Measurements from ENCODE around the gene MGAT4B.

The MGAT4B gene

DNA sequence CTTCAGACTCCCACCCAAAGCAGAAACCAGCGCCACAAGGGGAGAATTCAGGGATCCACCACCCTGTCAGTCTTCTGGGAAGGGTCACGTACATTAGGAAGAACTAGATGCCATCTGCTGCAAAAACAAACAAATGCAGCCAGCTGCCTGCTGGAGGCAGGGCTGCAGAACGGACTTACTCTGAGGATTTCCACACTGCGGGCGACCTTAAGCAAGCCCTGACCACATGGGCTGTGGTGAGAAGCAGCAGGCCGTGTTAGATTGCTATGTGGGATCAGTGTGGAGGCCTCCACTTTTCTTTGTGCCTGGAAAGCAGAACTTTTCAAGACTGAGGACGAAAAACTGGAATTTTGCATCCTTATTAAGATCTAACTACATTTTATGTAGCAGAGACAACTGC lies 26.3 kb downstream of the MGAT4B start:
- H3K9me3 ChIP-seq (ENCODE audit: control extremely low read depth in 1 of 5, control insufficient read depth in 4 of 5, insufficient read depth in 2 of 5, low read depth in 1 of 5, low read length in 4 of 5) = no peaks in the 10 kb centered on the region
- no peaks in the 10 kb centered on the region for H3K27me3 ChIP-seq (replicated peaks in 2 of 5; ENCODE audit: control insufficient read depth in 4 of 5, insufficient read depth in 5 of 5, low read length in 4 of 5)
- H3K4me1 ChIP-seq (ENCODE audit: control extremely low read depth in 1 of 4, control insufficient read depth in 4 of 4, insufficient read depth in 4 of 4, low read length in 3 of 4) = peaks cover 0 to 33% (median 10%) of the 10 kb centered on the region in 4 experiments
- peaks cover 6 to 46% (median 28%) of the 10 kb centered on the region in 4 experiments for H3K36me3 ChIP-seq (ENCODE audit: control insufficient read depth in 4 of 4, insufficient read depth in 4 of 4, low read length in 3 of 4)
- no peak overlapping the region for H3K27ac ChIP-seq (ENCODE audit: insufficient read depth in 1 of 2, low read depth in 1 of 2, low read length in 2 of 2, poor library complexity in 1 of 2, severe bottlenecking in 2 of 2)
- no peak overlapping the region for H3K4me3 ChIP-seq (ENCODE audit: control insufficient read depth in 1 of 7, extremely low read depth in 1 of 7, insufficient read depth in 4 of 7, low read depth in 2 of 7, low read length in 6 of 7)
- DNase-seq = no peak
- ChIA-PET POLR2A (interaction anchor here (1.2 kb wide), 1 partner anchor 16 kb away, joined by 3 read pairs; no protein-coding TSS in a partner anchor), CTCF (interaction anchor here (1.3 to 11.8 kb wide), 3 partner anchors 12 to 134 kb away, joined by 3 to 139 read pairs (median 37); partner anchors contain the start of gene LTC4S)
- whole genome bisulfite sequencing (ENCODE audit: insufficient coverage) = 96% methylated on average over 6 of the region's 7 CpGs

DNA sequence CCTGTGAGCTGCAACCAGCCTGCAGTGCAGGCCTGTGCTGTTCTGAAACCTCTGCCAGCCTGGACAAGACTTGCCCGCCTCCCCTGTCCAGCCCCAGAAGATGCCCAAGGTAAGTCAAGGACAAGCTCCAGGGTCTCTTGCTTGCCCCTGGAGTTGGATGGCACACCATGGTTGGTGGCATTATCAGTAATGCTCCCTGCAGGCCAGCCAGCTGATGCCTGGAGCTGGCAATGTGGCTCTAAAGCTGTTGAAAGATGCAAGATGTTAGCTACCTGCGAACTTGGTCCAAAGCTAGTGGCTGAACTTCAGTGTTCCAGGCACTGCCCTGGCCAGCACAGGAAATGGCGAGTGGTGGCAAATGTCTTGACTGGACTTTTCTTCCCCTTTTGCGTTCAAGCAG lies 26.8 kb downstream of the MGAT4B start:
- CTCF ChIA-PET = interaction anchor here (1.3 to 11.8 kb wide), 3 partner anchors 13 to 134 kb away, joined by 3 to 139 read pairs (median 37); partner anchors contain the start of gene LTC4S
- no peak for DNase-seq
- no peak overlapping the region for H3K27ac ChIP-seq (ENCODE audit: insufficient read depth in 1 of 2, low read depth in 1 of 2, low read length in 2 of 2, poor library complexity in 1 of 2, severe bottlenecking in 2 of 2)
- peaks cover 0 to 33% (median 10%) of the 10 kb centered on the region in 4 experiments for H3K4me1 ChIP-seq (ENCODE audit: control extremely low read depth in 1 of 4, control insufficient read depth in 4 of 4, insufficient read depth in 4 of 4, low read length in 3 of 4)
- no peaks in the 10 kb centered on the region for H3K27me3 ChIP-seq (replicated peaks in 2 of 5; ENCODE audit: control insufficient read depth in 4 of 5, insufficient read depth in 5 of 5, low read length in 4 of 5)
- peaks cover 6 to 52% (median 32%) of the 10 kb centered on the region in 4 experiments for H3K36me3 ChIP-seq (ENCODE audit: control insufficient read depth in 4 of 4, insufficient read depth in 4 of 4, low read length in 3 of 4)
- 96% methylated on average over 4 of the region's 4 CpGs for WGBS (ENCODE audit: insufficient coverage)
- no peaks in the 10 kb centered on the region for H3K9me3 ChIP-seq (ENCODE audit: control extremely low read depth in 1 of 5, control insufficient read depth in 4 of 5, insufficient read depth in 2 of 5, low read depth in 1 of 5, low read length in 4 of 5)
- H3K4me3 ChIP-seq (ENCODE audit: control insufficient read depth in 1 of 7, extremely low read depth in 1 of 7, insufficient read depth in 4 of 7, low read depth in 2 of 7, low read length in 6 of 7) = no peak overlapping the region
- POLR2A ChIA-PET = no interaction called here

- ChIA-PET POLR2A (no interaction called here), CTCF (interaction anchor here (3.0 to 11.8 kb wide), 2 partner anchors 10 to 13 kb away, joined by 10 to 139 read pairs; no protein-coding TSS in a partner anchor)
- H3K36me3 ChIP-seq (ENCODE audit: control insufficient read depth in 4 of 4, insufficient read depth in 4 of 4, low read length in 3 of 4) = peaks cover 6 to 64% (median 42%) of the 10 kb centered on the region in 4 experiments
- H3K4me1 ChIP-seq (ENCODE audit: control extremely low read depth in 1 of 4, control insufficient read depth in 4 of 4, insufficient read depth in 4 of 4, low read length in 3 of 4) = peaks cover 0 to 33% (median 10%) of the 10 kb centered on the region in 4 experiments
- no peaks in the 10 kb centered on the region for H3K9me3 ChIP-seq (ENCODE audit: control extremely low read depth in 1 of 5, control insufficient read depth in 4 of 5, insufficient read depth in 2 of 5, low read depth in 1 of 5, low read length in 4 of 5)
- H3K4me3 ChIP-seq (ENCODE audit: control insufficient read depth in 1 of 7, extremely low read depth in 1 of 7, insufficient read depth in 4 of 7, low read depth in 2 of 7, low read length in 6 of 7) = no peak overlapping the region
- H3K27me3 ChIP-seq (replicated peaks in 2 of 5; ENCODE audit: control insufficient read depth in 4 of 5, insufficient read depth in 5 of 5, low read length in 4 of 5) = no peaks in the 10 kb centered on the region
- WGBS (ENCODE audit: insufficient coverage) = 98% methylated on average over 5 of the region's 5 CpGs
- H3K27ac ChIP-seq (ENCODE audit: insufficient read depth in 1 of 2, low read depth in 1 of 2, low read length in 2 of 2, poor library complexity in 1 of 2, severe bottlenecking in 2 of 2) = no peak overlapping the region
- no peak for DNase-seq
Observed at GRCh38 chr5:179778591-179778990, 28.1 kb downstream of the MGAT4B start.

GRCh38 chr5:179777909-179778308 lies 28.8 kb downstream of the MGAT4B start:
- POLR2A ChIA-PET = interaction anchor here (0.8 kb wide), 1 partner anchor 14 kb away, joined by 3 read pairs; no protein-coding TSS in a partner anchor

DNA sequence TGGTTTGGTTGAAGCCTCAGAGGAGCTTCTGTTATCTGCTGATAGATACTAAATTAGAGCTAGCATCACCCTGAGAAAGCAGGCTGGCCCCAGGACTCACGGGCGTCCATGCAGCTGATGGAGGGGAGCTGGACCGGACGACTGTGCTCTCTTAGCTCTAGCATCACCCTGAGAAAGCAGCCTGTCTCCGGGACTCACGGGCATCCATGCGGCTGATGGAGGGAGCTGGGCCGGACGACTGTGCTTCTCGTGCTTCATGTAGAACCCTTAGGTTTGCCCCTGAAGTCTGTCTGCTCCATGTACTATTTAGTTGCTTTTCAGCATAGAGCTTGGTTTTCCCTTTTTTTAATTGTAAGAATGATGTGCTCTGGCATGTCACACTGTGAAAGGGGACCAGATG lies 29.2 kb downstream of the MGAT4B start:
- ChIA-PET POLR2A (interaction anchor here (0.8 kb wide), 1 partner anchor 15 kb away, joined by 3 read pairs; no protein-coding TSS in a partner anchor), CTCF (interaction anchor here (1.2 to 11.8 kb wide), 6 partner anchors 8 to 24 kb away, joined by 3 to 139 read pairs (median 8); partner anchors contain the start of gene LTC4S)
- no peak overlapping the region for H3K27ac ChIP-seq (ENCODE audit: insufficient read depth in 1 of 2, low read depth in 1 of 2, low read length in 2 of 2, poor library complexity in 1 of 2, severe bottlenecking in 2 of 2)
- whole genome bisulfite sequencing (ENCODE audit: insufficient coverage) = 97% methylated on average over 10 of the region's 10 CpGs
- no peak overlapping the region for H3K4me3 ChIP-seq (ENCODE audit: control insufficient read depth in 1 of 7, extremely low read depth in 1 of 7, insufficient read depth in 4 of 7, low read depth in 2 of 7, low read length in 6 of 7)
- H3K9me3 ChIP-seq (ENCODE audit: control extremely low read depth in 1 of 5, control insufficient read depth in 4 of 5, insufficient read depth in 2 of 5, low read depth in 1 of 5, low read length in 4 of 5) = no peaks in the 10 kb centered on the region
- no peak for DNase-seq
- peaks cover 0 to 33% (median 10%) of the 10 kb centered on the region in 4 experiments for H3K4me1 ChIP-seq (ENCODE audit: control extremely low read depth in 1 of 4, control insufficient read depth in 4 of 4, insufficient read depth in 4 of 4, low read length in 3 of 4)
- H3K36me3 ChIP-seq (ENCODE audit: control insufficient read depth in 4 of 4, insufficient read depth in 4 of 4, low read length in 3 of 4) = peaks cover 8 to 71% (median 51%) of the 10 kb centered on the region in 4 experiments
- H3K27me3 ChIP-seq (replicated peaks in 2 of 5; ENCODE audit: control insufficient read depth in 4 of 5, insufficient read depth in 5 of 5, low read length in 4 of 5) = no peaks in the 10 kb centered on the region

More at GRCh38 chr5:179777909-179778308, 28.8 kb downstream of the MGAT4B start:
- H3K9me3 ChIP-seq (ENCODE audit: control extremely low read depth in 1 of 5, control insufficient read depth in 4 of 5, insufficient read depth in 2 of 5, low read depth in 1 of 5, low read length in 4 of 5) = no peaks in the 10 kb centered on the region
- H3K27ac ChIP-seq (ENCODE audit: insufficient read depth in 1 of 2, low read depth in 1 of 2, low read length in 2 of 2, poor library complexity in 1 of 2, severe bottlenecking in 2 of 2) = no peak overlapping the region
- CTCF ChIA-PET = interaction anchor here (1.2 to 11.8 kb wide), 6 partner anchors 8 to 23 kb away, joined by 3 to 139 read pairs (median 8); partner anchors contain the start of gene LTC4S
- no peaks in the 10 kb centered on the region for H3K27me3 ChIP-seq (replicated peaks in 2 of 5; ENCODE audit: control insufficient read depth in 4 of 5, insufficient read depth in 5 of 5, low read length in 4 of 5)
- no peak overlapping the region for H3K4me3 ChIP-seq (ENCODE audit: control insufficient read depth in 1 of 7, extremely low read depth in 1 of 7, insufficient read depth in 4 of 7, low read depth in 2 of 7, low read length in 6 of 7)
- peaks cover 0 to 33% (median 10%) of the 10 kb centered on the region in 4 experiments for H3K4me1 ChIP-seq (ENCODE audit: control extremely low read depth in 1 of 4, control insufficient read depth in 4 of 4, insufficient read depth in 4 of 4, low read length in 3 of 4)
- peak in 1 of 3 donors; percentile 35 for DNase-seq
- H3K36me3 ChIP-seq (ENCODE audit: control insufficient read depth in 4 of 4, insufficient read depth in 4 of 4, low read length in 3 of 4) = peaks cover 6 to 71% (median 48%) of the 10 kb centered on the region in 4 experiments
- 52% methylated on average over 9 of the region's 9 CpGs for WGBS (ENCODE audit: insufficient coverage)

DNA sequence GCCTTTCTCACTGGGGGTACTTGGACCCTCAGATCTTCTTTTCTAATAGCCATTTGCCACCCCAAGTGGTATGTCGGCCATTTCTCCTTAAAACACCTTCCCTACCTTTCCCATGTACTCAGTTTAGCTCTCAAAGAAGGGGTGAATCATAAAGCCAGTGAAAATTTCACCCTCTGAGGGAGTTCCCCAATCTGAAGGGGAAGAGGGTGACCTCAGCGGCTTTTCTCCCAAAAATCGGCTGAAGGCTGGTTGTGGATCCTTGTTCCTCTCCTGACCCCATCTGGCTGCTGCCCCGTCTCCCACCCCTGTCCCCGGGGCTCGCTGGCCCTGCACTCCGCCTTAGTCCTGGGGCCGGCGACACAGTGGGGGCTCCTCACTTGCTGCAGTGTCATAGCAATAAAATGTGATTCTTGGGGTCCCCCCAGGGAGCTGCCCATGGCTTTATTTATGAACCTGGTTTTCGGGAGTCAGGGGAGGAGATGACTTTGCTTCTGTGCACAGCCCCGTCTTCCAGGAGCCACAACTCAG lies 30.2 kb downstream of the MGAT4B start:
- 98% methylated on average over 9 of the region's 11 CpGs for WGBS (ENCODE audit: insufficient coverage)
- Histone ChIP-seq H3K36me3 (ENCODE audit: control insufficient read depth in 4 of 4, insufficient read depth in 4 of 4, low read length in 3 of 4) (peaks cover 10 to 72% (median 54%) of the 10 kb centered on the region in 4 experiments), H3K9me3 (ENCODE audit: control extremely low read depth in 1 of 5, control insufficient read depth in 4 of 5, insufficient read depth in 2 of 5, low read depth in 1 of 5, low read length in 4 of 5) (no peaks in the 10 kb centered on the region), H3K4me3 (ENCODE audit: control insufficient read depth in 1 of 7, extremely low read depth in 1 of 7, insufficient read depth in 4 of 7, low read depth in 2 of 7, low read length in 6 of 7) (no peak overlapping the region), H3K4me1 (ENCODE audit: control extremely low read depth in 1 of 4, control insufficient read depth in 4 of 4, insufficient read depth in 4 of 4, low read length in 3 of 4) (peaks cover 0 to 33% (median 11%) of the 10 kb centered on the region in 4 experiments), H3K27me3 (replicated peaks in 2 of 5; ENCODE audit: control insufficient read depth in 4 of 5, insufficient read depth in 5 of 5, low read length in 4 of 5) (no peaks in the 10 kb centered on the region), H3K27ac (ENCODE audit: insufficient read depth in 1 of 2, low read depth in 1 of 2, low read length in 2 of 2, poor library complexity in 1 of 2, severe bottlenecking in 2 of 2) (no peak overlapping the region)
- no peak for DNase-seq
- ChIA-PET CTCF (interaction anchor here (1.0 to 11.8 kb wide), 6 partner anchors 9 to 30 kb away, joined by 3 to 139 read pairs (median 8); partner anchors contain the start of gene LTC4S), POLR2A (no interaction called here)

DNA sequence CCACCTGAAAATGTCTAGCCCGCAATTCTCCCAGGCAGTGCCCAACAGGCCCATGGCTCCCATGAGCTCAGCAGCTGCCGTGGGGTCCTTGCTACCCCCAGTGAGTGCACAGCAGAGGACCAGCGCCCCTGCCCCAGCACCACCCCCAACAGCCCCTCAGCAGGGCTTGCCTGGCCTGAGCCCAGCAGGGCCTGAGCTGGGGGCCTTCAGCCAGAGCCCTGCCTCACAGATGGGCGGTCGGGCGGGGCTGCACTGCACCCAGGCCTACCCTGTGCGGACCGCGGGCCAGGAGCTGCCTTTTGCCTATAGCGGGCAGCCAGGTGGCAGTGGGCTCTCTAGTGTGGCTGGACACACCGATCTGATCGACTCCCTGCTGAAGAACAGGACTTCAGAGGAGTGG lies 32.2 kb downstream of the MGAT4B start:
- H3K4me1 ChIP-seq (ENCODE audit: control extremely low read depth in 1 of 4, control insufficient read depth in 4 of 4, insufficient read depth in 4 of 4, low read length in 3 of 4) = peaks cover 0 to 36% (median 15%) of the 10 kb centered on the region in 4 experiments
- DNase-seq = no peak
- CTCF ChIA-PET = interaction anchor here (0.8 to 3.7 kb wide), 3 partner anchors 9 to 11 kb away, joined by 4 to 9 read pairs (median 4); no protein-coding TSS in a partner anchor
- POLR2A ChIA-PET = no interaction called here
- no peak overlapping the region for H3K27ac ChIP-seq (ENCODE audit: insufficient read depth in 1 of 2, low read depth in 1 of 2, low read length in 2 of 2, poor library complexity in 1 of 2, severe bottlenecking in 2 of 2)
- no peaks in the 10 kb centered on the region for H3K9me3 ChIP-seq (ENCODE audit: control extremely low read depth in 1 of 5, control insufficient read depth in 4 of 5, insufficient read depth in 2 of 5, low read depth in 1 of 5, low read length in 4 of 5)
- peaks cover 22 to 82% (median 57%) of the 10 kb centered on the region in 4 experiments for H3K36me3 ChIP-seq (ENCODE audit: control insufficient read depth in 4 of 4, insufficient read depth in 4 of 4, low read length in 3 of 4)
- H3K4me3 ChIP-seq (ENCODE audit: control insufficient read depth in 1 of 7, extremely low read depth in 1 of 7, insufficient read depth in 4 of 7, low read depth in 2 of 7, low read length in 6 of 7) = no peak overlapping the region
- WGBS (ENCODE audit: insufficient coverage) = 100% methylated on average over 6 of the region's 12 CpGs
- no peaks in the 10 kb centered on the region for H3K27me3 ChIP-seq (replicated peaks in 2 of 5; ENCODE audit: control insufficient read depth in 4 of 5, insufficient read depth in 5 of 5, low read length in 4 of 5)
